ENCODE measurements around the gene FGFR1OP2.
"Not testable (repeated sequence)": the region's sequence is repeated elsewhere in the genome, so short reads cannot be mapped to it uniquely, and the experiment has no call there.

The FGFR1OP2 gene

GRCh38 chr12:26941215-26941594 is 2.9 kb downstream of the FGFR1OP2 start:
- no peak for DNase-seq (ENCODE audit: low read depth)

GRCh38 chr12:26948309-26948708 is 10.0 kb downstream of the FGFR1OP2 start:
- no peak for DNase-seq (ENCODE audit: low read depth)

- DNase-seq (ENCODE audit: low read depth): no peak
Observed at GRCh38 chr12:26953447-26953846, 15.2 kb downstream of the FGFR1OP2 start.

GRCh38 chr12:26954027-26954426 is 15.8 kb downstream of the FGFR1OP2 start:
- no peak for DNase-seq (ENCODE audit: low read depth)

- not testable (repeated sequence) for DNase-seq (ENCODE audit: low read depth)
Observed at GRCh38 chr12:26961391-26961790, 23.1 kb downstream of the FGFR1OP2 start.

- no peak for DNase-seq (ENCODE audit: low read depth)
Observed at GRCh38 chr12:26961803-26962202, 23.5 kb downstream of the FGFR1OP2 start.

GRCh38 chr12:26963413-26963812 is 25.1 kb downstream of the FGFR1OP2 start:
- no peak for DNase-seq (ENCODE audit: low read depth)

- no peak for DNase-seq (ENCODE audit: low read depth)
Observed at GRCh38 chr12:26966842-26967241, 28.6 kb downstream of the FGFR1OP2 start.

- no peak for DNase-seq (ENCODE audit: low read depth)
Observed at GRCh38 chr12:26970136-26970535, 31.9 kb downstream of the FGFR1OP2 start.

- DNase-seq (ENCODE audit: low read depth): peak; percentile 20
Observed at GRCh38 chr12:26971963-26972362, 33.7 kb downstream of the FGFR1OP2 start.

GRCh38 chr12:26976687-26977086 is 38.4 kb downstream of the FGFR1OP2 start:
- DNase-seq (ENCODE audit: low read depth): no peak

GRCh38 chr12:26978801-26979200 is 40.5 kb downstream of the FGFR1OP2 start:
- no peak for DNase-seq (ENCODE audit: low read depth)

- DNase-seq (ENCODE audit: low read depth): no peak
Observed at GRCh38 chr12:26979733-26980132, 41.5 kb downstream of the FGFR1OP2 start.

- no peak for DNase-seq (ENCODE audit: low read depth)
Observed at GRCh38 chr12:26982866-26983265, 44.6 kb downstream of the FGFR1OP2 start.

- DNase-seq (ENCODE audit: low read depth): no peak
Observed at GRCh38 chr12:26987634-26988424, 49.6 kb downstream of the FGFR1OP2 start.

GRCh38 chr12:26988703-26989102 is 50.4 kb downstream of the FGFR1OP2 start:
- no peak for DNase-seq (ENCODE audit: low read depth)

- no peak for DNase-seq (ENCODE audit: low read depth)
Observed at GRCh38 chr12:26989873-26990272, 51.6 kb downstream of the FGFR1OP2 start.

- no peak for DNase-seq (ENCODE audit: low read depth)
Observed at GRCh38 chr12:26991826-26992225, 53.6 kb downstream of the FGFR1OP2 start.

- no peak for DNase-seq (ENCODE audit: low read depth)
Observed at GRCh38 chr12:26994109-26994508, 55.8 kb downstream of the FGFR1OP2 start.

GRCh38 chr12:26995706-26996105 is 57.4 kb downstream of the FGFR1OP2 start:
- DNase-seq (ENCODE audit: low read depth): no peak

- no peak for DNase-seq (ENCODE audit: low read depth)
Observed at GRCh38 chr12:26997003-26997402, 58.7 kb downstream of the FGFR1OP2 start.

GRCh38 chr12:27000961-27001360 is 62.7 kb downstream of the FGFR1OP2 start:
- no peak for DNase-seq (ENCODE audit: low read depth)

GRCh38 chr12:27001663-27002062 is 63.4 kb downstream of the FGFR1OP2 start:
- DNase-seq (ENCODE audit: low read depth): no peak

GRCh38 chr12:27002141-27002540 is 63.9 kb downstream of the FGFR1OP2 start:
- no peak for DNase-seq (ENCODE audit: low read depth)

All from activated T-cell treated with anti-CD3 and anti-CD28 coated beads for 1 hour (primary cell).